Rectal smooth muscle tissue (tissue), 1 donor: ENCODE data around the gene EIF4E.
A peak's percentile ranks its signal among the peaks of the same experiment; 100 is the strongest.

ENCODE experiments used
- H3K27ac ChIP-seq: one replicate; pipeline ENCODE4 v1.7.0; 2013; ENCODE audit warnings: low read depth, low read length, inconsistent platforms
- H3K27me3 ChIP-seq: one replicate; pipeline ENCODE4 v1.7.0; 2013; ENCODE audit warnings: low read length; ENCODE audit not compliant: control insufficient read depth, insufficient read depth
- H3K36me3 ChIP-seq: one replicate; pipeline ENCODE4 v1.7.0; 2013; ENCODE audit warnings: low read length; ENCODE audit not compliant: control insufficient read depth, insufficient read depth
- H3K4me1 ChIP-seq: one replicate; pipeline ENCODE4 v1.7.0; 2013; ENCODE audit warnings: low read length; ENCODE audit not compliant: control insufficient read depth, insufficient read depth
- H3K4me3 ChIP-seq: one replicate; pipeline ENCODE4 v1.7.0; 2013; ENCODE audit warnings: low read length
- H3K9ac ChIP-seq: one replicate; pipeline ENCODE4 v1.7.0; 2013; ENCODE audit warnings: low read length

The EIF4E gene, protein sequence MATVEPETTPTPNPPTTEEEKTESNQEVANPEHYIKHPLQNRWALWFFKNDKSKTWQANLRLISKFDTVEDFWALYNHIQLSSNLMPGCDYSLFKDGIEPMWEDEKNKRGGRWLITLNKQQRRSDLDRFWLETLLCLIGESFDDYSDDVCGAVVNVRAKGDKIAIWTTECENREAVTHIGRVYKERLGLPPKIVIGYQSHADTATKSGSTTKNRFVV

DNA sequence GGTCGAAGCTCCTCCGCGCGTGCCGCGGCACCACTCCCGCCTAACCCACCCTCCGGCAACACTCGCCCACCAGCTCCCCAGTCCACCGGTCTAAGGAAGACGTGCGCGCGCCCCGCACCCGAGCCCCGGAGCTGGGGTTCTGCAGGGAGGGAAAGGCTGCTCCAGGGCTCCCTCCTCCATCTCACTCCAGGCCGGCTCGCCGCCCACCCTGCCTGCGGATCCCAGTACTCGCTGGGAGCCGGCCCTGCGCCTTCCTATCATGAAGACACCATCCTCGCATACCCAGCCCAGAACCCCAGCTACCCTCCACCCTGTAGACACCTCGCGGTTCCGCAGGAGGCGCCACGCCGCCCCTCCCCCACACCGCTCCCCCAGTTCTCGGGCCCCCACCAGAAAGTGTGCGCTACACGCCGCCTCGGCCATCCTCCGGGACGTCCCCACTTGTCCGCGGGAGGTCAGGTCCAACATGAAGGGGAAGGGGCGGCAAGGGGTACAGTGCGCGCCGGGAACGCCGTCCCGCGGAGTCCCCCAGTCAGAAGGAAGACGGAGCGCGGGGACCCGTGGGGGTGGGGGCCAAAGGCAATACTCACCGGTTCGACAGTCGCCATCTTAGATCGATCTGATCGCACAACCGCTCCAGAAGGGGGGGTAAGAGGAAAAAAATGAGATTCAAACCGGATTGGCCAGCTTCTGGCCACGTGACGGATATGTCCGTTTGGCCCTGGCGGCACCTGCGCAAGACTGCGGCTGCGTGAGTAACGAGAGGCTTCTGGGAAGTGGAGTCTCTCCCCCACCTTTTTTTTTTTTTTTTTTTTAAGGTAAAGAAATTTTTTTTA is at the start of gene EIF4E:
TSS of gene EIF4E (minus strand) at position 629 of the 836 bp plus-strand sequence. CDS start at position 608, 21 bp downstream.
- Histone ChIP-seq H3K27me3 (no peaks in the 10 kb centered on the region), H3K27ac (peak within 1 kb of the TSS; percentile 97), H3K36me3 (no peaks in the 10 kb centered on the region), H3K9ac (peak within 1 kb of the TSS; percentile 34), H3K4me1 (peaks cover 13% of the 10 kb centered on the region), H3K4me3 (peak within 1 kb of the TSS; percentile 82)

DNA sequence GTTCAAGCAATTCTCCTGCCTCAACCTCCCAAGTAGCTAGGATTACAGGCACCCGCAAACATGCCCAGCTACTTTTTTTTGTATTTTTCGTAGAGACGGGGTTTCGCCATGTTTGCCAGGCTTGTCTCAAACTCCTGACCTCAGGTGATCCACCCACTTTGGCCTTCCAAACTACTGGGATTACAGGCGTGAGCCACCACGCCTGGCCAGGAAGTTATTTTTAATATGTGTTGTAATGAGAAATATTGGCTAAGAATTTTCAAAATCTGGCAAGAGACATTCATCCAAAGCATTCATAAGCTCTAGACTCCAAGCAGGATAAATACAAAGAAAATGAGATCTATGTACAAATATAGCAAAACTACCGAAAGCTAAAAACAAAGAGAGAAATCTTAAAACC is 48.6 kb upstream of the EIF4E start:
- no peak overlapping the region for H3K4me3 ChIP-seq
- no peaks in the 10 kb centered on the region for H3K4me1 ChIP-seq
- no peak overlapping the region for H3K27ac ChIP-seq
- H3K9ac ChIP-seq, result no peak overlapping the region
- H3K27me3 ChIP-seq, result no peaks in the 10 kb centered on the region
- no peaks in the 10 kb centered on the region for H3K36me3 ChIP-seq

DNA sequence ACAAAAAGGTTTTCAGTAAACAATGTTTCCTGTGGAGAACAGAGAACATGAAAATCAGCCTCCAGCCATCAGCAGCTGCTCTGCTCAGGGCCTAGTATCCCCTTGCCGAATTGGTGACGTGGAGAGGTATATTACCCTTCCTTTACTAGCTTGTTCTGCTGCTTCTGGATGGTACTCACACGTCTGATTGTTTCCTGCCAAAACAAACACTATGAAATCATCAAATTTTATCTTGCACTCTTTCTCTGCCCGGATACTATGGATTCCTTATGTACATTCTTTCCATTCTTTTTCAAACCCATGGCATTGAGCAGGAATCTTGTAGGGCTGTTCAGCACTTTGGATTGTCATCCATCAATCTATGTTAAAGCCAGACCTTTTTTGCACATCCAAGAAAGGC is 47.8 kb upstream of the EIF4E start:
- Histone ChIP-seq H3K27me3 (no peaks in the 10 kb centered on the region), H3K36me3 (no peaks in the 10 kb centered on the region), H3K4me3 (no peak overlapping the region), H3K4me1 (no peaks in the 10 kb centered on the region), H3K9ac (no peak overlapping the region), H3K27ac (no peak overlapping the region)

DNA sequence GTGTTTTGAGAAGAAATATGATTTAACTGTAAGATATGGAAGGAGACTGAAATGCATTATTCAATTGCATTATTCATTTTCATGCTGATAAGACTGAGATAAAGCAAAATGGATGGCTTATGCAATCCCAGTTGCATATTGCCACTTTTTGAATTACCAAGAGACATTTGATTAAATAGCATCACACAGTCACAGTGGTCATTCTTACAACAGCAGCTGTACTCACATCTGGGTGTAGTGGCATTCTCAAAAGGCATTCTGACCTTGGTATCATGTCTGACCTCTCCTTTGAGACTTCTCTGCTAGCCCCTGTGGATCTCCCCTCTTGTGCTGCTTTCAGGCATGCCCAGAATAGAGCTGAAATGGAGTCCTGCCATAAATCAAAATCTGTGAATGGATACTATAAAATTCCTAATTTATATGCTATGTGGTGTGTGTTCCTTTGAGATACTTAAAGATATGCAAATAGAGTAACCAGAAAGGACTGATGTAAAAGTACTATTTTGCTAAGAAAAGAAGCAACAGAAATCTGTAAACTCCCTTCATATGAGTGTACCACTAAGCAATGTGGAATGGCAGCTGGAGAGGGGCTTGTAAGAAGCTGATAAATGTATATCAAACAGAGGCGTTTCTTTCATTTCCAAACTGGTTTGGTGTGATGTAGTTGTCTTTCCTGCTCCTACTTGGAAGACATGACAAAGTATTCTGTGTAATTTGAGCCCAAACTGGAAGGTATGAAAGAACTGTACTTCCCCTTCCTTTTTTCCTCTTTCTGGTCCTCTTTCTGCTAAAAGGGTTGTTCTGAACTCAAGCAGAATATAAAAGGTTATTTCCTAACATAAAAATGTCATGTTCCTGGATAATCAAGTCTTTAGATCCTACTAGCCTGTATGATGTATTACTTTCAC is 41.2 kb upstream of the EIF4E start:
- H3K4me1 ChIP-seq, result no peaks in the 10 kb centered on the region
- H3K9ac ChIP-seq, result no peak overlapping the region
- H3K36me3 ChIP-seq, result no peaks in the 10 kb centered on the region
- H3K27ac ChIP-seq, result no peak overlapping the region
- H3K27me3 ChIP-seq, result no peaks in the 10 kb centered on the region
- H3K4me3 ChIP-seq, result no peak overlapping the region

DNA sequence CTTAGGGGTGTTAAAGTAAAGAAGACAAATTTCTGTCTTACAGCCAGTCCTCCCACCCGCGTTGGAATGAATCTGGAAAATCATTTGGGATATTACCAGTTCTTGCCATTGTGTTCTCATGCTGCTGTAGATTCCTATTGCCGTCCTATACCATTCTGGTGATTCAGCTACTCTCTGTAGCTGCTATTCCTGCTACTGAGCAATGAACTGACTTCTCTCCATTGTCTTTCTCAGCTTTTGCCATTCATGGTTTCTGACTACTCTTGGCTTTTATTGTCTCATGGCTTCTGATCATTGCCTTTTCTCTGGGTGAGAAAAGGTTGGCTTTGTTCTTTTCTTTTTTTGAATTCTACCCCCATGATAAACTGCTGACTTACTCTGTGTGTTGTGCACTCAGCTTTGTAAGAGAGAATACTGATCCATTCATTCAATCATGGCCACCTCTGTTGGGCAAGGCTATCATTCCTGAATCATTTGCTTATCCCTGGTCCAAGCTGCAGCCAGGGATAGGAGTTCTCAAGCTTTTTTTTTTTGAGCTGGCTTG is 38.9 kb upstream of the EIF4E start:
- H3K4me1 ChIP-seq, result no peaks in the 10 kb centered on the region
- no peak overlapping the region for H3K27ac ChIP-seq
- H3K27me3 ChIP-seq, result no peaks in the 10 kb centered on the region
- H3K9ac ChIP-seq, result no peak overlapping the region
- H3K36me3 ChIP-seq, result no peaks in the 10 kb centered on the region
- no peak overlapping the region for H3K4me3 ChIP-seq

DNA sequence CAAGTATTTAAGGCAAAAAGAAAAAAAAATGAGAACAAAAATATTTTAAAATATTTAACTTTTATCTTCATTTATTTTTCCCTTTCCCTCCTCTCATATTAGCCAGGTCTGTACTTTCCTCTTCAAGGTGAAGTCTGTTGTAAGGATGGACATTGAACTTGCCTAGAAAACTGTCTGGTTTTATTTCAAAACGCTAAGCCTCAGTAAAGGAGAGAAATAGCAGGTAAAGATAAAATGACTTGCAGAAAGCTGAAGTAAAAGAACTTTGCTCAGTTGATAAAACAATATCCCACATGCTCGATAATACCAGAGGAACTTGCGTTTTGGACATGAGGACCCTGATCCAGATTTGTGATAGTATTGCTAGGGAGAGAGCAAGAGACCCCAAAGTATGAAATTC is 38.0 kb upstream of the EIF4E start:
- Histone ChIP-seq H3K9ac (no peak overlapping the region), H3K27me3 (no peaks in the 10 kb centered on the region), H3K36me3 (no peaks in the 10 kb centered on the region), H3K4me3 (no peak overlapping the region), H3K4me1 (no peaks in the 10 kb centered on the region), H3K27ac (no peak overlapping the region)

DNA sequence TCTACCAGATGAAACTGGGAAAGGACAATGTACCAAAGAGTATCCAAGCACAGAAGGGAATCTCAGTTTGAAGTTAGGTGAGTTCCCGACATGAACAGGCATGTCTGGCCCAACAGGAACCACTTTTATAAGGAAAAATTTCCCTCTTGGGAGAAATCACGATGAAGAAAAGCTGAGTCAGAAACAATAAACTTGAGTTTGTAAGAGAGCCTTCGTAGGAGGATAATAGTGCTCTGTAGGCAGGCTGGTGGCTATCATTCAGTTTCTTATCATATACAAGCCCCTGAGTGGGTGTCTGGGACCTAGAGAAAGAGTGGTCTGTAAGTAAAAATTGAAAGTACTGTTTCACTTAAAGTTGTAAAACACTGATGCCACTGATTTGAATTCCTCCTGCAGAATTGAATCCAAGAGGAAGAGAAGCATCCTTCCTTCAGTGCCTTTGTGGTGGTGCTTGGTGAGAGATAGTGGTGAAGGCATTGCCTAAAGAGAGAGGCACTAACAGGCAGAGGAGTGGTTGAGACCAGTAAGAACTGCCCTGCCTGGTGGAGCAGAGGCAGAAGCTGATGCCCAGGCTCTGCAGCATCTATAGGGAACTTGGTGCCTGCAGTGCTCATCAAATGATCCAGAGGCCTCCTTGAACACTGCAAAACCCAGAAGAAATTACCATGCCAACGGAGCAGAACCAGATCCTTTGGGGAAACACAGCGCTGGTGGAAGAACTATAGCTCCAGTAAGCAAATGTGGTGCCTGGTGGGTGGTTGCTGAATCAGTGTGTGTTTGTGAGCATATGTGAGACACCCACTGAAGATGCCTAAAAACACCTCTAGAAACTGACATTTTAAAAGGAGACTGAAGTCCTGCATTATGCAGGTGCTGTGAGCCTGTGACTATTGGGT is 34.9 kb upstream of the EIF4E start:
- Histone ChIP-seq H3K27ac (no peak overlapping the region), H3K4me1 (no peaks in the 10 kb centered on the region), H3K4me3 (no peak overlapping the region), H3K36me3 (no peaks in the 10 kb centered on the region), H3K27me3 (no peaks in the 10 kb centered on the region), H3K9ac (no peak overlapping the region)

DNA sequence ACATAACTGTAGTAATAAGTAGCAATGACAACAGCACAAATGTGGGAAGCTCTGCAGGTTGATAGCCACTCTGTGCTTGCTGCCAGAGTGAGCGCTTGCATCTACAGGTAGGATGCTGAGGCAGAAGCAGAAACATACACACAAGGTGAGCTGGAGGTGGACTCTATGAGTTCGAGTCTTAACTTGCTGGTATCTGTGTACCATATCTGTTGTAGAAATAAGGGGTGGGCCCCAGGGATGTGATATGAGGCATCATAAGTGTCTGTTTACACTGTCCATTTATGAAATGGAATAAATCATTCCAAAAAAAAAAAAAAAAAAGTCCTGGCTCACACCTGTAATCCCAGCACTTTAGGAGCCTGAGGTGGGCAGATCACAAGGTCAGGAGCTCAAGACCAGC is 32.8 kb upstream of the EIF4E start:
- no peak overlapping the region for H3K9ac ChIP-seq

DNA sequence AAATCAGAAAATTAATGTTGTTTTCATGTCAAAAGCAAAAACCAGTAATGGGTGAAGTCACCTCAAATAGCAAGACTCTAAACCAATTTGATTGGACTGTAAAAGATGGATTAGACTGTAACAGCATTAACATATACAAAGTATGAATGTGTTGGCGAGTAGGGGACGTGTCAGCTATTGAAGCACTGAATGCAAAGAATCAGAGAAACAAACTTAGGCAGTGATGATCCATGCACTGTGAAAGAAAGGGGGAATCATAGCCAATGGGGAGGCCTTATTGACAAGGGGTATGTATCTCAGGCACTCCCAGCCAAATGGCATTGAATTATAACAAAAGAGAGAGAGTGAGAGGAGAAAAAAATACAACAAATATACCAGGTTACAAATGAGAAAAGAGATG is 30.5 kb upstream of the EIF4E start:
- Histone ChIP-seq H3K4me3 (no peak overlapping the region), H3K27ac (no peak overlapping the region), H3K36me3 (no peaks in the 10 kb centered on the region), H3K9ac (no peak overlapping the region), H3K27me3 (no peaks in the 10 kb centered on the region), H3K4me1 (no peaks in the 10 kb centered on the region)

More for the DNA sequence above, 32.8 kb upstream of the EIF4E start:
- H3K4me1 ChIP-seq, result no peaks in the 10 kb centered on the region
- H3K36me3 ChIP-seq, result no peaks in the 10 kb centered on the region
- no peaks in the 10 kb centered on the region for H3K27me3 ChIP-seq
- no peak overlapping the region for H3K4me3 ChIP-seq
- no peak overlapping the region for H3K27ac ChIP-seq

DNA sequence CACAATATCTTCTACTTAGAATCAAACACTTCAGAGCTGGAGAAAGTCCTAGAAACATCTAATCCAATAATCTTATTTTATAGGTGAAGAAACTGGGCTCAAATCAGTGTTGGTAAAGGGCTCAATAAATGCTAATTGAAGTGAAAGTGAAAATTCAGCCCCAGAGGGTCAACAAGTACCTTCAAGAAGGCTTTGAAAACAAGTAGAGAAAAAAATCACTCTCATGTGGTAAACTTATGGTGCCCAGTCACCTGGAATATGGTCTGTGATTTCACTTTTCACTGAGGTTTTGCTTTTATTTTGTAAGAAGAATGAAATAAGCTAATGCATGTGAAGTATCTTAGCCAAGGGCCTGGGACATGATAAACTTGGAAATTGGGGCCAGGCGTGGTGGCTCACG is 29.1 kb upstream of the EIF4E start:
- Histone ChIP-seq H3K27me3 (no peaks in the 10 kb centered on the region), H3K9ac (no peak overlapping the region), H3K27ac (no peak overlapping the region), H3K4me1 (no peaks in the 10 kb centered on the region), H3K4me3 (no peak overlapping the region), H3K36me3 (no peaks in the 10 kb centered on the region)

DNA sequence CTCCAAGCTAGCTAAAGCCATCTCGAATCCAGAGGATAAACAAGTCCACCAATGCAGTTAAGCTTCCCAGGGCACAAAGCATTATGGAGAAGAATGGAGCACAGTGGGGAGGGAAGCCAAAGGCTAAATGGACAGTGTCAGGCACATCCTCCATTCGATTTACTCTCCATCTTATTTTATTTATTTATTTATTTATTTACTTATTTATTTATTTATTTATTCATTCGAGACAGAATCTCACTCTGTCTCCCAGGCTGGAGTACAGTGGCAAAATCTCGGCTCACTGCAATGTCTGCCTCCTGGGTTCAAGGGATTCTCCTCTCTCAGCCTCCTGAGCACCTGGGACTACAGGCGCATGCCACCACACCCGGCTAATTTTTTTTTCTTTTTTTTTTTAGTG is 26.3 kb upstream of the EIF4E start:
- no peaks in the 10 kb centered on the region for H3K4me1 ChIP-seq
- H3K27ac ChIP-seq, result no peak overlapping the region

More for the DNA sequence above, 26.3 kb upstream of the EIF4E start:
- H3K9ac ChIP-seq, result no peak overlapping the region
- no peaks in the 10 kb centered on the region for H3K27me3 ChIP-seq
- H3K36me3 ChIP-seq, result no peaks in the 10 kb centered on the region
- H3K4me3 ChIP-seq, result no peak overlapping the region
